GM19328 (cell line): ENCODE measurements around the gene SARS1.
"Not testable (repeated sequence)": the region's sequence is repeated elsewhere in the genome, so short reads cannot be mapped to it uniquely, and the experiment has no call there.

Experiments used
- ATAC-seq: cut with Tn5 transposase; IDR thresholded peaks from one replicate; pipeline ENCODE4 v1.9.1; 2021; ENCODE audit warnings: mild to moderate bottlenecking, moderate library complexity; ENCODE audit not compliant: unreplicated experiment

The SARS1 gene

GRCh38 chr1:109191891-109192290 is 21.8 kb upstream of the SARS1 start:
- ATAC-seq = no peak

- no peak for ATAC-seq
These were observed 21.3 kb upstream of the SARS1 start for GRCh38 chr1:109192433-109192832.

DNA sequence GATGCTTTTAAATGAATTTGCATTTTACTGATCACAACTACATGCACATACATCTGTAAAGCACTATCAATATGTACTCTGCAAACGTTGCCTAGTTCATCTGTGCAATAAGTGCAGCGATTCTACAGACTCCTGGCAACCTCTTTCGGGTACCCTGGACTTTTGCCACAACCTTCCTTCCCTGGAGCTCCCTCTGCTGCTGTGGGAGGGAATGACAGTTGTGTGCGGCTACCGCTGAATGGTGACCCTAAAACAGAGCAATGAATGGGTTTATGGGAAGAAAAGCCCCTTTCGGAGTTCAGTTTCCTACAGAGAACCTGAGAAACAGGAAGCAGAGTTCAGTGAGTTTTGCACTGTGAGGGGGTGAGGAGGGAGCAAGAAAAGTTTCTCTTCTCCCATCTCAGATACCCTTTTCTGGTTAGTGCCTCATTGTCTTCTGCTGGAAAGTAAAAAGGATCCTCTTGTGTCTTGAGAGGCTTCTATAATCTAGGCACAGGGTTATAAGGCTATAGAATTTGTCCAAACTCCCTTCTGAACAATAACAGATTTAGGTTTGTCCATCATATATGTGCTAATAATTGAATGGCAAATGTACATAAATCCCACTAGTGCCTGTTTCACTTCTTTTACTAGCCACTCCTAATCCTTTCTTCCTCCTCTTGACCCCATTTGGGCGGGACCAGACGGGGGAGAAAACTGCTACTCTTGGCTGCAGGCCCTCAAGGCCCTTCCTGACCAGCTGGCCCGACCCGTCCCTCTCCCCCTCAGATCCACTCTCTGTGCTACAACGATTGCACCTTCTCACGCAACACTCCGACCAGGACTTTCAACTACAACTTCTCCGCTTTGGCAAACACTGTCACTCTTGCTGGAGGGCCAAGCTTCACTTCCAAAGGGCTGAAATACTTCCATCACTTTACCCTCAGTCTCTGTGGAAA is 19.8 kb upstream of the SARS1 start:
- ATAC-seq = no peak

DNA sequence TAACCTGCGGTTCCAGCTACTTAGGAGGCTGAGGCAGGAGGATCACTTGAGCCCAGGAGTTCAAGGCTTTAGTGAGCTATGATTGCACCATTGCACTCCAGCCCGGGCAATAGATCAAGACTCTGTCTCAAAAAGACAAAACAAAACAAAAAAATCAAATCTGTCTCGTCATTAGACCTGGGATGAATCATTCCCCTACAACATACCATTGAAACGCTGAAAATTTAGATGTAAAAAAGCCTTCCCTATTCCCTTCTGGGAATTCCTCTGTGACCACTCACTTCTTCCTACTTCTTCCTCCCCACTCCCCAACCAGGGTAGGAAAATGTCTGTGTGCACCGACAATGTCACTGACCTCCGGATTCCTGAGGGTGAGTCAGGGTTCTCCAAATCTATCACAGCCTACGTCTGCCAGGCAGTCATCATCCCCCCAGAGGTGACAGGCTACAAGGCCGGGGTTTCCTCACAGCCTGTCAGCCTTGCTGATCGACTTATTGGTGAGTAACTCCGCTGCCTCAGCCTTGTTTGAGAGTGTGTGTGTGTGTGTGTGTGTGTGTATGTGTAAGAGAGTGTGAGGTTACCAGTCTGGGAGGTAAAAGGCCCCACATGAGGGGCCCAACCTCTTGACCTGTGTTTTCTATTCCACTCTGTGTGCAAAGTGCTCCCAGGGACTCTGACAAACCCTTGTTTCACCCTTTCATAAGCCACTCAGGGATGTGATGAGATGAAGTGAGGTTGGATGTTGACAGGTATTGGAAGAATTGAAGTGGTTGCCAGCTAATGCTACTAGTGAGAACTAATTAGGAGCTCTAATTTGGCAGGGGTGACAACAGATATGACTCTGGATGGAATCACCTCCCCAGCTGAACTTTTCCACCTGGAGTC is 16.3 kb upstream of the SARS1 start:
- ATAC-seq = no peak

DNA sequence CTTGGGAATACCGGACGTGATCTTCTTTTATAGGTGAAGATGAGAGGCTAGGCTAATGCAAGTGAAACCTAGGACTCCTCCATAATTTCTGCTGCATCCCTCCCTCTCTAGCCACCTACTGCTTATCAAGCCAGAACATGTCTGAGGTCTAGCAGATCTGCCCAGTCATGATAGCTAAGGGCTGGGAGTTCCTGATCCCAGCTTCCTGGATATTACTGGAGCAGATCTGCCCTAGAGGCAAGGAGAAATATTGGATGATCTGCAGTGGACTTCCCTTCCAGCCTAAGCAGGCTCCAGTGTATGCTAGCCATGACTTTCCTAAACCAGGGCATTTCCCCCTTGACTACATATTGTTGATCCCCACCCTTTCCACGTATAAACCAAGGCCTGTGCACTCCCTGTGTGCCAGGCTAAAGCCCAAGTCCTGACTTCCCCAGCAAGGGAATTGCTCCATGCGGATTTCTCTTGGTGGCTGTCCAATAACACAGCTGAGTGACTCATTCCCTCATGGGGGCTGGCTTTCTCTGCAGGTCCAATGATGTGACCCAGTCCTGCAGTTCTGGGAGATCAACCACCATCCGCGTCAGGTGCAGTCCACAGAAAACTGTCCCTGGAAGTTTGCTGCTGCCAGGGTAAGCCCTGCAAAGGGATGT is 15.5 kb upstream of the SARS1 start:
- no peak for ATAC-seq

GRCh38 chr1:109198745-109199144 is 15.0 kb upstream of the SARS1 start:
- no peak for ATAC-seq

DNA sequence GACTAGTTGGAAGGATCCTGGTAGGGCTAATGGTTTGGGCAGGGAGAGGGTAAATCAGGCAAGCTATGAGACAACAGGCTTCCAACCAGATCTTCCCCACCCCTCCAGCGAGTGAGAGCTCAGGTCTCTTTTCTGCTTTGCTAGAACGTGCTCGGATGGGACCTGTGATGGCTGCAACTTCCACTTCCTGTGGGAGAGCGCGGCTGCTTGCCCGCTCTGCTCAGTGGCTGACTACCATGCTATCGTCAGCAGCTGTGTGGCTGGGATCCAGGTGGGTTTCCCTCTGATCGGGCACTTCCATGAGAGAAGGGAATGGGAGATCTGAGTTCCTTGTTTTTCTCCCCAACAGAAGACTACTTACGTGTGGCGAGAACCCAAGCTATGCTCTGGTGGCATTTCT is 14.0 kb upstream of the SARS1 start:
- no peak for ATAC-seq

GRCh38 chr1:109201123-109201703 is 12.5 kb upstream of the SARS1 start:
- no peak for ATAC-seq

DNA sequence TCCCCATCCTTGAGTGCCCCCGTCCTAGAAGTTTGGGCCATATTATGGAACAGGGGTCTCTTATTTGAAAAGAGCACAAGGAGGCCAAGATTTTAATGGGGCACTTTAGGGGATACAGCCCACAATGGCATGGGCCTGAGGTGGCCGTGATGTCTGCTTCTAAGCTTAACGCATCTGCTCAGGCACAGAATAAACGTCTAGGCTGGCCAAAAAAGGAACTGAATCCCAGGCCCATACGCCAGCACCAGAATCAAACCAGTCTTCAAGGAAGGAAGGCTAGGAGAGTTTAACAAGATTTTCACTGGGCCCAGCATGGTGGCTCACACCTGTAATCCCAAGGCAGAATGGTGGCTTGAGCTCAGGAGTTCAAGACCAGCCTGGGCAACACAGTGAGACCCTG is 9.2 kb upstream of the SARS1 start:
- ATAC-seq = no peak

DNA sequence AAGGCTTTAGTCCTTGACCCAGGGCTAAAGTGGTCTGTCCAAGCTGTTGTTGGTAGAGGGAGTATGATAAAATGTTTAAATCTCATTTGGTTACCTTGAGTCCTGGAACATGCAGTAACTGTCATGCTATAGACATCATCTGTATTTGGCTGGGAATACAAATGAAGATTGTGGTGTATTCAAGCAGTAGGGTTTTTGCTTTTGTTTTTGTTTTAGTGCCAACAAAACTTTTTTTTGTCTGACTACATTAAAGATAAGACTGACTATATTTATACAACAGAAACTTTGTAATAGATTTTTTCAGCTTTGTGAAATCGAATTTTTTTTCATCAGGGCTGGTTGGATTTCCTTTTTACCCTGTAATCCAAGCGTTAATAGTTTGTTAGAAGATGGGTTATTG is 7.4 kb upstream of the SARS1 start:
- no peak for ATAC-seq

- ATAC-seq = no peak
These were observed 6.1 kb upstream of the SARS1 start for GRCh38 chr1:109207467-109208103.

DNA sequence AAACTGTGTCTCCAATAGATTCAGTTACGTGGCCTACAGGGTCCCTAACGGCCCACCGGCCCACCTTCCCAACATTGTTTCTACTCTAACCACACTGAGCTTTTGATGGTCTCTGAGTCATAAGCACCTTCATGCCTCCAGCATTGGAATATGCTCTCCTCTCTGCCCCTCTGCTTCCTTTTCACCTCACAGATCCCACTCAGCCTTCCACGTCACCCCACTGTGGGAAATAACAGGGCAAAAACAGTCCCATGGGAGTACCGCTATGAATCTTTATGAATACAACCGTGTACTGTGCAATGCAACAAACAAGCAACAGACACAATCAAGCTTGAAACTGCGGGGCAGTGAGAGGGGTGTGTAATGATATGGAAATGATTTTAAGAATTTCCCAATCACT is 5.3 kb upstream of the SARS1 start:
- ATAC-seq = no peak

- no peak for ATAC-seq
These were observed 4.8 kb upstream of the SARS1 start for GRCh38 chr1:109208836-109209463.

- ATAC-seq = no peak
These were observed 3.7 kb upstream of the SARS1 start for GRCh38 chr1:109210058-109210457.

DNA sequence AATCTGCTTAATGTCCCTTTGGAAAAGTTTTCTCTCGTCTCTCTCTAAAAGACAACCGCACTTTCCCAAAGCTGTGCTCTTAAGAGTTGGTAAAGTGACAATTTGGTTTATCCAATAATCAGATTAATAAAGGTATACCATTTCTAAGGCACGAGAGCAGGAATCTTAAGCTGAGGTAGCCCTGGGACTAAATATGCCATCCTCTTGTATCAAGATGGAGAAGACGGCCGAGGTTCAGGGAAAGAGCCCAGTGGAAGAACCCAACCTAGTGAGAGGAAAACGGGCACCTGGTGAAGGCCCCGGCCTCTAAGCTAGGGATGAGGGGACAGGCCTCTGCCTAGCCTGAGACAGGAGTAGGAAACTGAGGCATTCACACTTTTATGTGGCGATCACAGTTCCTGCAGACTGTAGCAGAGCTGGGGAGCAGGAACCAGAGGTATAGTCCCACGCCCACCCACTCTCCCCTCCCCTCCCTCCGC is 334 bp upstream of the SARS1 start:
- no peak for ATAC-seq

DNA sequence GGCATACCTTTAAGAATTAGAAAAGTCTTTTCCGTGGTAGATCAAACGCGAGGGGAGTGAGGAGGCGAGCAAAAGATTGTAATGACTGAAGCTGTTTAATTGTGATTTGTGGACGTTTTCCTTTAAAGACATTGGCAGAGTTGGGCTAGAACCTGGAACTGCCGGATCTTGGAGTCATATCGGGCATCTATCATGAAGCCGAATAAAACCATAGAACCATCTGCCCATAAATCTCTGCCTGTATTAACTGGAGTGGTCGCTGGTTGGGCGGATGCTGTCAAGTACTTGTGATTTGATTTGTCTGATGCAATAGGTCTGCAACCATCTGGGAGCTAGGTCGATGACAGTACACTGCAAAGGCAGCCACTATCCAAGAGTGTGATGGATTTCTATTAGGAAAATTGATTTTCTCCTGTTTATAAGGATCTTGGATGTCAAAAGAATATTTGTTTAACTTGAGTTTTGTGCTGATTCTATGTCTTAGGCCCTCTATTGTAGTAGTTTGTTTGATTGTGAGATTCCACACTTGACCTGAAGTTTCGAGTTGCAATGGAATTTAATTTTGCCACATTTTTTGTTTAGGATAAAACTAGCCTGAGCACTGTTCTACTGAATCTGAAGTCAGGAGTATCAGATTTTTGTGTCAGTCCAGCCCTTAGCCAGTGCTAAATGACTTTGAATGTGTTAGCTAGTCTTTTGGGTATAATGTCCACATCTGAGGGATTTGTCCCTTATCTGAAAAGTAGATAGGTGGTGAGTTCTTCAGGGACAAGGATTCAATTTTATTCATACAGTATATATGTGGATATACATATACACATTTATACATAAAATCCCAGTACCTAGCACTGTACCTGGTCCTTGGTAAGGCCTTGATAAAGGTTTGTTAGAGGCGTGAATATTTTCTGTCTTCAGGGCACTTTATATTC is 1.2 kb downstream of the SARS1 start:
- ATAC-seq = no peak

DNA sequence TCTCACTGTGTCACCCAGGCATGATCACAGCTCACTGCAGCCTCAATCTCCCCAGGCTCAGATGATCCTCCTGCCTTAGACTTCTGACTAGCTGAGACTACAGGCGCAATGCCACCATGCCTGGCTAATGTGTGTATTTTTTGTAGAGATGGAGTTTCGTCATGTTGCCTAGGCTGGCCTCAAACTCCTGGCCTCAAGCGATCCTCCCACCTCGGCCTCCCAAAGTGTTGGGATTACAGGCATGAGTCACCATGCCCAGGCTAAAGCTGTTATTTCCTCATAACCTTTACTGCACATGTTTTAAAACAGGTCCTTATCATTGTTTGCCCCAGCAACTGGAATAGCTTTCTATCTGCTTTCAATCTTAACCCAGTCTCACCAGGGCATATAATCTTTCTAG is 2.9 kb downstream of the SARS1 start:
- ATAC-seq = no peak

DNA sequence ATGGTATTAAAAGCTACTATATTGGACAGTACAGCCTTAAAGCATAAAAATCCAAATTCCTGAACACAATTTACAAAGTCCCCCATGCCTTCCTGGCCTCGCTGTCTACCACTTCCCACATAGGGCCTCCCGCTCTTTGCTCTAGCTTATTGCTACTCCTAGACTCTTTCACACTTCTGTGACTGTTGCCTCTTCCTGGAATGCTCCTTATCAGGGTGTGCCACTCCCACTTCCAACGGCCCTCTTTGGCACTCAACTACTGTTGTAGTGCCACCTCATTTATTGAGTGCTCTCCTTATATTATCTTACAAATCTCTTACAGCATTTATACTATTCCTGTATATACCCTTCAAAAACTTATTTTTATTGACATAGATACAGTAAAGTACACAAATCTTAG is 4.8 kb downstream of the SARS1 start:
- ATAC-seq = no peak

DNA sequence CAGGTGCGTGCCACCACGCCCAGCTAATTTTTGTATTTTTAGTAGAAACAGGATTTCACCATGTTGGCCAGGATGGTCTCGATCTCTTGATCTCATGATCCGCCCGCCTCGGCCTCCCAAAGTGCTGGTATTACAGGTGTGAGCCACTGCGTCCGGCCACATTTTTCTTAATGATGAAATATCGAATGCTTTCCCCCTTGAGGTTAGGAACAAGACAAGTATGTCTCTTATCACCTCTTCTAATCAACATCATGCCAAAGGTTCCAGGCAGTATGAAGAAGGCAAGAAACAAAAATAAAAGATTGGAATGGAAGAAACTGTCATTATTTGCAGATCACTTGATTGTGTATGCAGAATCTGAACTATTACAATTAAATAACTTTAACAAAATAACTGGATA is 7.5 kb downstream of the SARS1 start:
- ATAC-seq = not testable (repeated sequence)
